ENCODE data around the gene KRTAP4-12.
"Not testable (repeated sequence)": the region's sequence is repeated elsewhere in the genome, so short reads cannot be mapped to it uniquely, and the experiment has no call there.

KRTAP4-12 gene

GRCh38 chr17:41123991-41124371 lies at the start of gene KRTAP4-12:
KRTAP4-12 (minus strand) TSS chr17:41124182; CDS start chr17:41124122, 60 bp downstream.
- DNase-seq: not testable (repeated sequence)

GRCh38 chr17:41171886-41172285 lies 47.9 kb upstream of the KRTAP4-12 start:
- DNase-seq: no peak

- DNase-seq: no peak
Observed at GRCh38 chr17:41168121-41168520, 44.1 kb upstream of the KRTAP4-12 start, which contains the start of gene KRTAP4-3. KRTAP4-3 (minus strand) TSS chr17:41168221; CDS start chr17:41168172, 49 bp downstream.

GRCh38 chr17:41167561-41167960 lies 43.6 kb upstream of the KRTAP4-12 start:
- DNase-seq: no peak

- no peak for DNase-seq
Observed at GRCh38 chr17:41163828-41164227, 39.8 kb upstream of the KRTAP4-12 start.

GRCh38 chr17:41160648-41161047 lies 36.7 kb upstream of the KRTAP4-12 start, which contains the start of gene KRTAP4-4:
KRTAP4-4 (minus strand) TSS chr17:41160748; CDS start chr17:41160691, 57 bp downstream.
- DNase-seq: no peak

GRCh38 chr17:41160190-41160589 lies 36.2 kb upstream of the KRTAP4-12 start:
- DNase-seq: not testable (repeated sequence)

- no peak for DNase-seq
Observed at GRCh38 chr17:41153856-41154255, 29.9 kb upstream of the KRTAP4-12 start.

- DNase-seq: no peak
Observed at GRCh38 chr17:41151525-41151924, 27.5 kb upstream of the KRTAP4-12 start.

GRCh38 chr17:41150026-41150425 lies 26.0 kb upstream of the KRTAP4-12 start:
- no peak for DNase-seq

GRCh38 chr17:41149652-41149985 lies 25.6 kb upstream of the KRTAP4-12 start, which contains the start of gene KRTAP4-5:
KRTAP4-5 (minus strand) TSS chr17:41149825; CDS start chr17:41149767, 58 bp downstream.
- DNase-seq: no peak

GRCh38 chr17:41148971-41149651 lies 25.1 kb upstream of the KRTAP4-12 start:
- DNase-seq: not testable (repeated sequence)

GRCh38 chr17:41147531-41148204 lies 23.7 kb upstream of the KRTAP4-12 start:
- DNase-seq: no peak

GRCh38 chr17:41145261-41145660 lies 21.3 kb upstream of the KRTAP4-12 start:
- DNase-seq: no peak

GRCh38 chr17:41144846-41145245 lies 20.9 kb upstream of the KRTAP4-12 start:
- no peak for DNase-seq

- no peak for DNase-seq
Observed at GRCh38 chr17:41141361-41141760, 17.4 kb upstream of the KRTAP4-12 start.

GRCh38 chr17:41140360-41141131 lies 16.6 kb upstream of the KRTAP4-12 start, which contains the start of gene KRTAP4-6:
KRTAP4-6 (minus strand) TSS chr17:41140544; CDS start chr17:41140487, 57 bp downstream.
- DNase-seq: no peak

- DNase-seq: not testable (repeated sequence)
Observed at GRCh38 chr17:41139865-41140264, 15.9 kb upstream of the KRTAP4-12 start.

GRCh38 chr17:41133880-41134735 lies 10.1 kb upstream of the KRTAP4-12 start:
- no peak for DNase-seq

- no peak for DNase-seq
Observed at GRCh38 chr17:41131979-41132378, 8.0 kb upstream of the KRTAP4-12 start.

GRCh38 chr17:41127371-41127770 lies 3.4 kb upstream of the KRTAP4-12 start:
- DNase-seq: no peak

- no peak for DNase-seq
Observed at GRCh38 chr17:41126412-41126811, 2.4 kb upstream of the KRTAP4-12 start.

Data from NCI-H1092 (cell line).